Kidney capillary endothelial cell (primary cell): ENCODE measurements around the gene ATP5PD.
"Not testable (repeated sequence)": the region's sequence is repeated elsewhere in the genome, so short reads cannot be mapped to it uniquely, and the experiment has no call there.

ENCODE experiments used
- DNase-seq: peaks from one replicate; pipeline ENCODE4 v3.0.0-alpha.2; 2018; ENCODE audit warnings: low spot score

ATP5PD gene

GRCh38 chr17:75051941-75052340 lies 5.2 kb upstream of the ATP5PD start:
- DNase-seq: no peak

GRCh38 chr17:75049706-75050105 lies 2.9 kb upstream of the ATP5PD start:
- no peak for DNase-seq

DNA sequence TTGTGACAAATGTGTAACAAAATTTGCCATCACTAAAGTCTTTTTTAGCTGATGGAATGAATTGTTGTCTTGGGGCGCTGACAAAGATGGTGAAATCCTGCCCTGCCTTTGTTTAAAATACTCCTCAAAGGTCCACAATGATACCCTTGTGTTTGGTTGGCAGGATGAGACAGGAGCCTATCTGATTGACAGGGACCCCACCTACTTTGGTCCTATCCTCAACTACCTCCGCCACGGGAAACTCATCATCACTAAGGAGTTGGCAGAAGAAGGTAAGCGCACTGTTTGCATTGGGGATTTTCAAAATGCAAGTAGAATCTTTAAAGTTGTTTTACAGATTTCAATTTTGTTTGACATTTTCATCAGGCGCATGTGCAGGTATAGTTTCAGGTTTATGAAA lies 2.3 kb upstream of the ATP5PD start:
- no peak for DNase-seq

GRCh38 chr17:75048249-75048878 lies 1.6 kb upstream of the ATP5PD start:
- DNase-seq: no peak

DNA sequence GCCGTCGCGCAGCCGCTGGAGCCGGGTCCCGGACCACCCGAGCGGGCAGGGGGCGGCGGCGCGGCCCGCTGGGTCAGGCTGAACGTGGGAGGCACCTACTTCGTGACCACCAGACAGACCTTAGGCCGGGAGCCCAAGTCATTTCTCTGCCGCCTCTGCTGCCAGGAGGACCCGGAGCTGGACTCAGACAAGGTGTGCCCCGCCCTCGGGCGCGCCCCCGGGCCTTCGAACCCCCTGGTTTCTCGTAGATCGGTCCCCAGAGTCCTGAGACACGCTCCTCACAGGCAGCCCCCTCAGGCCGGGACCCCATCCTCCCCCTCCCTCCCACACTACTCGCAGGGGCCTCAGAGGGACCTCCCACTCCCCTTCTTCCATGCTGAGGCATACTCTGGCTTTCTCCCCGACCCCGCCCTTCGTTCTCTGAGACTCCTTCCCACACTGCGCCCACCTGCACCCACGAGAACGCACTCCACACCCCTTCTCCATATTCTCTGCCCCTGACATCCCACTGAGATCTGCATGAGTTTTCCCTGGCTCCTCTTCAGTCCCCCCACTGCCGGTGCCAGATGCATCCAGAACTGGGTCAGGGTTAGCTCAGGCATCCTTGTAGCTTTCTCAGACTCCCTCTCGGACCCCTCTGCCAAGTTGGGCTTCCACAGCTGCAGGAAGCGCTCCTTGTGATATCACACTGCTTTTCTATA lies 779 bp upstream of the ATP5PD start:
- DNase-seq: no peak

- not testable (repeated sequence) for DNase-seq
These were observed 793 bp downstream of the ATP5PD start for GRCh38 chr17:75045946-75046406.

GRCh38 chr17:75044716-75045115 lies 2.1 kb downstream of the ATP5PD start:
- no peak for DNase-seq

GRCh38 chr17:75043789-75044188 lies 3.0 kb downstream of the ATP5PD start:
- DNase-seq: not testable (repeated sequence)

DNA sequence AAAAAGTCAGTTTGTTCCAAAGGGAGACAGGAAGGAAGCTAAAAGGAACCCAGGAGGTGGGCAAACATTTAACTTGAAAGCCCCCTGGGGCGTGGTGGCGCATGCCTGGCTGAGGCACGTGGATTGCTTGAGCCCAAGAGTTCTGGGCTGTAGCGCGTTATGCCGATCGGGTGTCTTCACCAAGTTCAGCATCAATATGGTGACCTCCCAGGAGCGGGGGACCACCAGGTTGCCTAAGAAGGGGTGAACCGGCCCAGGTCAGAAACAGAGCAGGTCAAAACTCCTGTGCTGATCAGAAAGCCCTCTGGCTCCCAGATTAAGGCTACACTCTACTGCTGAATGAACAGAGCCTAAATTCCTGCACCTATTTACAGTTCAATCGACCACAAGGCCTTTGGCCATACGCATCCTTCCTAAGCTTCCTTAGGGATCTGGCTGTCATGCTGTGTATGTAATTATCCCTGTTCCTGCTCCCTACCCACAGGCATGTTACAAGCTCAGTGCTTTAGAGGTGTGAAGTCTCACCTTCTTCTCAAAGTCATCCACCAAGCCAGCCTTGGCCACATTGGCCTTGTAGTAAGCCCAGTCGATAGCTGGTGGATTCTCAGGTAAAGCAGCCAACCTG lies 5.0 kb downstream of the ATP5PD start:
- no peak for DNase-seq

DNA sequence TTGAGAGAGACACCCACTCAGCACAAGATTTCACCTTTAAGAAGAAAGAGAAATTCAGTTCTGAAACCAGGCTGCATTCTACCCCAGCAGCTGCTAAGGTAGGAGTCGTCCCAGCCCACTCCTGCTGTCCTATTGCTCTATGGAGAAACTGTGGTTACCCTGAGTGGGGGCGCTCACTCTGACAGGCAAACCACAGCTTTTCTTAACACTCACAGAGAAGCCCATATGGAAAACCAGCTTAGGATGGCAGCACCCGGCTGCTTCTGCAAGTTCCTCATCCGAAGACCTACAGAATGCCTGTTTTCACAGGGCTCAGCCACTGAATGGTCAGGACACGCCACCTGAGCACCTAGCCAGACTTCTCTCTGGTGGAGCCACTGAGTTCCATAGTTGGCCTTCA lies 7.5 kb downstream of the ATP5PD start:
- no peak for DNase-seq

GRCh38 chr17:75036643-75037268 lies 10.0 kb downstream of the ATP5PD start:
- peak; percentile 87 for DNase-seq

- DNase-seq: peak; percentile 82
These were observed 12.4 kb downstream of the ATP5PD start for GRCh38 chr17:75034236-75034908.

- peak; percentile 94 for DNase-seq
These were observed 13.2 kb downstream of the ATP5PD start for GRCh38 chr17:75033346-75034235.

GRCh38 chr17:75032720-75033280 lies 14.0 kb downstream of the ATP5PD start:
- no peak for DNase-seq

- DNase-seq: peak; percentile 48
These were observed 14.6 kb downstream of the ATP5PD start for GRCh38 chr17:75031972-75032719.

- no peak for DNase-seq
These were observed 16.6 kb downstream of the ATP5PD start for GRCh38 chr17:75030161-75030560.

DNA sequence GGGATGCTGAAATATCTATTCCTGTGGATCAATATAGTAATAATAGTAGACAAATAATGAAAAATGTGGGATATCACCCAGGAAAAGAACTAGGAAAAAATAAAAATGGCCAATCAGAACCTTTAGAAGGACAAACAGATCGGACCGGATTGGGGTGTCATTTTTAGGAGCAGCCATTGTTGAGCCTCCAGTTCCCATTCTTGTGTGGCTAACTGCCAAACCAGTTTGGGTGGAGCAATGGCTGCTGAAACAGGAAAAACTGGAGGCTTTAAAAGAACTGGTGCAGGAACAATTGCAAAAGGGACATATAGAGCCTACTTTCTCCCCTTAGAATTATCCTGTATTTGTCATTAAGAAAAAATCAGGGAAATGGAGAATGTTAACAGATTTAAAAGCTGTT lies 20.1 kb downstream of the ATP5PD start:
- DNase-seq: not testable (repeated sequence)

GRCh38 chr17:75025398-75025734 lies 21.4 kb downstream of the ATP5PD start:
- DNase-seq: not testable (repeated sequence)

GRCh38 chr17:75024686-75025397 lies 21.9 kb downstream of the ATP5PD start:
- no peak for DNase-seq
